Epithelial cell of esophagus (primary cell): ENCODE measurements around the gene NIPAL3.

Experiments used
- DNase-seq: peaks from one replicate; pipeline ENCODE4 v3.0.0; 2010; ENCODE audit warnings: low read depth
- H3K4me3 ChIP-seq: 2 replicates; pipeline ENCODE4 v1.5.1; 2011; ENCODE audit warnings: mild to moderate bottlenecking, low read length, control low read depth
- CTCF ChIP-seq: IDR thresholded peaks from 2 replicates; pipeline ENCODE4 v1.5.1; 2011; ENCODE audit warnings: low read depth, mild to moderate bottlenecking, low read length, control low read depth, inconsistent platforms; ENCODE audit not compliant: insufficient read depth; ENCODE audit errors: missing control alignments

Gene NIPAL3

GRCh38 chr1:24415334-24415909 is at the start of gene NIPAL3:
Gene NIPAL3 (plus strand): TSS chr1:24415802. CDS start chr1:24419548, 3,746 bp downstream.
- peak within 1 kb of the TSS; percentile 90 for H3K4me3 ChIP-seq
- DNase-seq: peak; percentile 100
- TF ChIP-seq CTCF: peak; percentile 84

GRCh38 chr1:24366707-24367106 is 48.9 kb upstream of the NIPAL3 start:
- TF ChIP-seq CTCF: no peak
- DNase-seq: no peak
- no peak overlapping the region for H3K4me3 ChIP-seq

DNA sequence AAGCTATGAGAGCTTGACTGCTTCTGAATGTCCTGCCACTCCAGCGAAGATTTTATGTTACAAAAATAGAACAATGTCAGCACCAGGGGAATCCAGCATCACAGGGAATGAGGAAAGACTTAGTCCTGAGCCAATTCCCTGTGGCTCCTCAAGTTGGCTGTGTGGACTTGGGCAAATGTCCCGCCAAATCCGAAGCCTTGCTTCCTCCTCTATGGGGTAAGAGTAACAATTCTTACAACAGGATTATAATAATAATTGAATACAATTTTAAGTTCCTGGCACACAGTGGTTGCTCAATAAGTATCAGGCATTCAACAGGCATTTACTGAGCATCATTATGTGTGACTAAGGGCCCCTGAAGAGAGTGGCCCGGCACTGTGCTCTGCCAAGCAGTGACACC is 46.4 kb upstream of the NIPAL3 start:
- DNase-seq: peak; percentile 51
- TF ChIP-seq CTCF: no peak
- no peak overlapping the region for H3K4me3 ChIP-seq

GRCh38 chr1:24369801-24370200 is 45.8 kb upstream of the NIPAL3 start:
- DNase-seq: no peak
- TF ChIP-seq CTCF: no peak
- H3K4me3 ChIP-seq: no peak overlapping the region

DNA sequence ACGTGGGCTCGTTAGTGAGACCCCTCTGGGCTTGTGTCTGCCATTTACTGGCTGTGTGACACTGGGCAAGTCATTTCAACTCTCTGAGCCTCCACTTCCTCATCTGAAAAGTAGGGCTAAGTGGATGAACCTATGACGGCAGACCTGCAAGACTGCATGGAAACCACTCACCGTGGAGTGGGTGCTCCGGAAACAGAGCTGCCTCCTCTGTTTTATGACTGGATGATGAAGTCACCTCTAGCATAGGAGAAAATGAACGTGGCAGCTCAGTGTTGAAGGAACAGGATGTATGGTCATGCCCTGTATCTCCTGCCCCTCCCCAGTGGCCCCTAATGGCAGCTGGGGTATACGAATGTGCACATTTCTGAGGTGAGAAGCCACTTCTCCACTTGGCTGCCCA is 42.6 kb upstream of the NIPAL3 start:
- TF ChIP-seq CTCF: no peak
- no peak overlapping the region for H3K4me3 ChIP-seq
- DNase-seq: no peak

DNA sequence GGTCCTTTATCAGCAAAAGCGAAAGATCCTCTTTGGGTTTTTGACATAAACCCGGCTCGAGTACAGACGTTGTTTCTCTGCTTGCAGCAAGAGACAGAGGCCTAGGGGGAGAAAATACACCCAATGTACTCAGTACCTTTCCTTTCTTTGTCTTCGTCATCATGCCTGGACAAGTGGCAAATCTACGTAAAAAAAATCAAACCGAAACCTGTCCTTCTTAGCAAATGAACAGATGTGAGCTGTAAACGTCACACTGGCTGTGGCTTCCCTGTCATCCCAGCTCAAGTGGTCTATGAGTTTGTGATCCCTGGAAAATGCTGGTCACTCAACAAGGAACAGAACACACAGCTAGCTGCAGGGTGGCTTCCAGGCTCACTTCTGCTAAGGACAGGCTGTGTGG is 41.9 kb upstream of the NIPAL3 start:
- TF ChIP-seq CTCF: no peak
- DNase-seq: peak; percentile 73
- no peak overlapping the region for H3K4me3 ChIP-seq
